Thyroid gland (tissue), 4 donors: ENCODE measurements around the gene CDH6.

ENCODE experiments used
- POLR2A ChIP-seq, 2 donors: fragments of 450-650 bp; IDR thresholded peaks; one replicate each; pipeline ENCODE4 v1.6.1; 2017; ENCODE audit warnings: antibody characterized with exemption in 2 of 2, mild to moderate bottlenecking in 2 of 2, moderate library complexity in 1 of 2
- TF ChIP-seq, protein P1 (sequence below), 6 experiments: fragments of 200-600 bp in 3 of 6; fragments of 450-650 bp in 3 of 6; sonication (generic) in 3 of 6; IDR thresholded peaks; one replicate each; pipeline ENCODE4 v1.5.1; 2016 to 2019; ENCODE audit warnings: antibody characterized with exemption in 6 of 6, mild to moderate bottlenecking in 2 of 6, inconsistent platforms in 1 of 6, moderate library complexity in 1 of 6

GRCh38 chr5:31213705-31214121, 20.2 kb downstream of the CDH6 start:
- TF ChIP-seq, protein P1, sequence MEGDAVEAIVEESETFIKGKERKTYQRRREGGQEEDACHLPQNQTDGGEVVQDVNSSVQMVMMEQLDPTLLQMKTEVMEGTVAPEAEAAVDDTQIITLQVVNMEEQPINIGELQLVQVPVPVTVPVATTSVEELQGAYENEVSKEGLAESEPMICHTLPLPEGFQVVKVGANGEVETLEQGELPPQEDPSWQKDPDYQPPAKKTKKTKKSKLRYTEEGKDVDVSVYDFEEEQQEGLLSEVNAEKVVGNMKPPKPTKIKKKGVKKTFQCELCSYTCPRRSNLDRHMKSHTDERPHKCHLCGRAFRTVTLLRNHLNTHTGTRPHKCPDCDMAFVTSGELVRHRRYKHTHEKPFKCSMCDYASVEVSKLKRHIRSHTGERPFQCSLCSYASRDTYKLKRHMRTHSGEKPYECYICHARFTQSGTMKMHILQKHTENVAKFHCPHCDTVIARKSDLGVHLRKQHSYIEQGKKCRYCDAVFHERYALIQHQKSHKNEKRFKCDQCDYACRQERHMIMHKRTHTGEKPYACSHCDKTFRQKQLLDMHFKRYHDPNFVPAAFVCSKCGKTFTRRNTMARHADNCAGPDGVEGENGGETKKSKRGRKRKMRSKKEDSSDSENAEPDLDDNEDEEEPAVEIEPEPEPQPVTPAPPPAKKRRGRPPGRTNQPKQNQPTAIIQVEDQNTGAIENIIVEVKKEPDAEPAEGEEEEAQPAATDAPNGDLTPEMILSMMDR (IDR thresholded peaks at IDR 0.05), result no peak
- no peak for TF ChIP-seq POLR2A (IDR thresholded peaks at IDR 0.05)
